Measurements from ENCODE around the gene NPB. TPM values are rescaled to one million over a fixed set of nuclear protein-coding genes. Genes with fewer than 3 reads are reported as not detected.

Gene NPB
- polyA plus RNA-seq, 1 donor from 2014 or later: 1.3 TPM

- Histone ChIP-seq H3K27me3 (ENCODE audit: insufficient read depth, low read depth, low read length) (no peaks in the 10 kb centered on the region), H3K9me3 (ENCODE audit: low read length) (no peaks in the 10 kb centered on the region), H3K9me2 (ENCODE audit: insufficient read depth, low read length) (no peaks in the 10 kb centered on the region), H2AFZ (ENCODE audit: low read depth, low read length) (no peak overlapping the region), H3K4me2 (ENCODE audit: low read length) (no peak overlapping the region), H3K9ac (ENCODE audit: low read length) (no peak overlapping the region), H3F3A (ENCODE audit: insufficient read depth, low read length, poor library complexity, severe bottlenecking) (no peaks in the 10 kb centered on the region), H3K36me3 (ENCODE audit: insufficient read depth, low read length) (no peaks in the 10 kb centered on the region), H4K20me1 (ENCODE audit: insufficient read depth) (no peaks in the 10 kb centered on the region), H3K4me3 (ENCODE audit: low read length) (no peak overlapping the region), H3K27ac (ENCODE audit: low read length) (no peak overlapping the region), H3K79me2 (replicated peaks; ENCODE audit: insufficient read depth, low read length) (no peaks in the 10 kb centered on the region)
- TF ChIP-seq POLR2AphosphoS5 (IDR thresholded peaks at IDR 0.05): no peak
- TF ChIP-seq EP300 (conservative IDR thresholded peaks at IDR 0.05; ENCODE audit: poor library complexity, severe bottlenecking): no peak
- no peak for TF ChIP-seq TAF1 (IDR thresholded peaks at IDR 0.05; ENCODE audit: low read depth)
- TF ChIP-seq SMC3 (conservative IDR thresholded peaks at IDR 0.05; ENCODE audit: poor library complexity): no peak
- TF ChIP-seq EZH2 (IDR thresholded peaks at IDR 0.05; ENCODE audit: borderline replicate concordance, insufficient read depth, low read length, poor library complexity, severe bottlenecking): no peak
- no peak for TF ChIP-seq CTCF (IDR thresholded peaks at IDR 0.05; ENCODE audit: poor library complexity, severe bottlenecking)
- no peak for TF ChIP-seq REST (IDR thresholded peaks at IDR 0.05; ENCODE audit: borderline replicate concordance)
- TF ChIP-seq MXI1 (conservative IDR thresholded peaks at IDR 0.05; ENCODE audit: poor library complexity, severe bottlenecking): no peak
- no peak for TF ChIP-seq RAD21 (conservative IDR thresholded peaks at IDR 0.05)
Measured at GRCh38 chr17:81909231-81909630, 7.2 kb downstream of the NPB start.

GRCh38 chr17:81909966-81910839 is 8.2 kb downstream of the NPB start:
- no peaks in the 10 kb centered on the region for H3K27me3 ChIP-seq (ENCODE audit: insufficient read depth, low read depth, low read length)
- H4K20me1 ChIP-seq (ENCODE audit: insufficient read depth): no peaks in the 10 kb centered on the region
- H3K27ac ChIP-seq (ENCODE audit: low read length): no peak overlapping the region
- no peaks in the 10 kb centered on the region for H3F3A ChIP-seq (ENCODE audit: insufficient read depth, low read length, poor library complexity, severe bottlenecking)
- no peaks in the 10 kb centered on the region for H3K79me2 ChIP-seq (replicated peaks; ENCODE audit: insufficient read depth, low read length)
- H3K9me3 ChIP-seq (ENCODE audit: low read length): no peaks in the 10 kb centered on the region
- no peaks in the 10 kb centered on the region for H3K36me3 ChIP-seq (ENCODE audit: insufficient read depth, low read length)
- H3K9me2 ChIP-seq (ENCODE audit: insufficient read depth, low read length): no peaks in the 10 kb centered on the region
- TF ChIP-seq RAD21 (conservative IDR thresholded peaks at IDR 0.05) (no peak), REST (IDR thresholded peaks at IDR 0.05; ENCODE audit: borderline replicate concordance) (no peak), POLR2AphosphoS5 (IDR thresholded peaks at IDR 0.05) (no peak), TAF1 (IDR thresholded peaks at IDR 0.05; ENCODE audit: low read depth) (no peak), MXI1 (conservative IDR thresholded peaks at IDR 0.05; ENCODE audit: poor library complexity, severe bottlenecking) (no peak), SMC3 (conservative IDR thresholded peaks at IDR 0.05; ENCODE audit: poor library complexity) (no peak), CTCF (IDR thresholded peaks at IDR 0.05; ENCODE audit: poor library complexity, severe bottlenecking) (no peak), EP300 (conservative IDR thresholded peaks at IDR 0.05; ENCODE audit: poor library complexity, severe bottlenecking) (no peak), EZH2 (IDR thresholded peaks at IDR 0.05; ENCODE audit: borderline replicate concordance, insufficient read depth, low read length, poor library complexity, severe bottlenecking) (no peak)
- no peak overlapping the region for H2AFZ ChIP-seq (ENCODE audit: low read depth, low read length)
- H3K9ac ChIP-seq (ENCODE audit: low read length): peak overlapping the region; percentile 69
- peak overlapping the region; percentile 91 for H3K4me2 ChIP-seq (ENCODE audit: low read length)
- H3K4me3 ChIP-seq (ENCODE audit: low read length): peak overlapping the region; percentile 88
